Ammon's horn (tissue), 1 donor: Measurements from ENCODE around the gene ZNF850.
"Not testable (repeated sequence)": the region's sequence is repeated elsewhere in the genome, so short reads cannot be mapped to it uniquely, and the experiment has no call there.

ENCODE experiments used
- DNase-seq: peaks from one replicate; pipeline ENCODE4 v3.0.0-alpha.2; 2016; ENCODE audit warnings: low spot score

Gene ZNF850

GRCh38 chr19:36772311-36773222 lies at the start of gene ZNF850:
ZNF850 (minus strand) TSS chr19:36772807; CDS start chr19:36762606, 10,201 bp downstream.
- DNase-seq, result peak; percentile 96

- DNase-seq, result no peak
These were observed 49.2 kb upstream of the ZNF850 start for GRCh38 chr19:36821758-36822157.

GRCh38 chr19:36819130-36819630 lies 46.6 kb upstream of the ZNF850 start:
- DNase-seq, result no peak

GRCh38 chr19:36807029-36807428 lies 34.4 kb upstream of the ZNF850 start:
- no peak for DNase-seq

GRCh38 chr19:36805364-36805763 lies 32.8 kb upstream of the ZNF850 start:
- DNase-seq, result no peak

- no peak for DNase-seq
These were observed 25.1 kb upstream of the ZNF850 start for GRCh38 chr19:36797786-36798108.

- no peak for DNase-seq
These were observed 24.0 kb upstream of the ZNF850 start for GRCh38 chr19:36796714-36796992.

GRCh38 chr19:36791420-36792141 lies 19.0 kb upstream of the ZNF850 start:
- peak; percentile 27 for DNase-seq

GRCh38 chr19:36775768-36776167 lies 3.2 kb upstream of the ZNF850 start:
- DNase-seq, result peak; percentile 18

GRCh38 chr19:36773223-36773579 lies 594 bp upstream of the ZNF850 start:
- no peak for DNase-seq

GRCh38 chr19:36771261-36772231 lies 1.1 kb downstream of the ZNF850 start:
- peak; percentile 21 for DNase-seq

GRCh38 chr19:36750066-36750691 lies 22.4 kb downstream of the ZNF850 start:
- no peak for DNase-seq

- DNase-seq, result not testable (repeated sequence)
These were observed 23.0 kb downstream of the ZNF850 start for GRCh38 chr19:36749613-36750012.

GRCh38 chr19:36748431-36749275 lies 24.0 kb downstream of the ZNF850 start:
- no peak for DNase-seq

GRCh38 chr19:36747750-36748149 lies 24.9 kb downstream of the ZNF850 start:
- no peak for DNase-seq

- no peak for DNase-seq
These were observed 26.7 kb downstream of the ZNF850 start for GRCh38 chr19:36745870-36746269.

GRCh38 chr19:36736166-36736565 lies 36.4 kb downstream of the ZNF850 start:
- DNase-seq, result not testable (repeated sequence)

GRCh38 chr19:36719687-36720556 lies 52.7 kb downstream of the ZNF850 start:
- no peak for DNase-seq

GRCh38 chr19:36709423-36709822 lies 63.2 kb downstream of the ZNF850 start:
- no peak for DNase-seq

- no peak for DNase-seq
These were observed 65.5 kb downstream of the ZNF850 start for GRCh38 chr19:36707134-36707533.
